IPS DF 4.7 (cell line): Measurements from ENCODE around the gene C17orf78.
"Not testable (repeated sequence)": the region's sequence is repeated elsewhere in the genome, so short reads cannot be mapped to it uniquely, and the experiment has no call there.

Source experiments
- DNase-seq: peaks from one replicate; pipeline ENCODE4 v3.0.0-alpha.2; 2013; ENCODE audit warnings: low spot score; ENCODE audit errors: extremely low read depth

The C17orf78 gene

DNA sequence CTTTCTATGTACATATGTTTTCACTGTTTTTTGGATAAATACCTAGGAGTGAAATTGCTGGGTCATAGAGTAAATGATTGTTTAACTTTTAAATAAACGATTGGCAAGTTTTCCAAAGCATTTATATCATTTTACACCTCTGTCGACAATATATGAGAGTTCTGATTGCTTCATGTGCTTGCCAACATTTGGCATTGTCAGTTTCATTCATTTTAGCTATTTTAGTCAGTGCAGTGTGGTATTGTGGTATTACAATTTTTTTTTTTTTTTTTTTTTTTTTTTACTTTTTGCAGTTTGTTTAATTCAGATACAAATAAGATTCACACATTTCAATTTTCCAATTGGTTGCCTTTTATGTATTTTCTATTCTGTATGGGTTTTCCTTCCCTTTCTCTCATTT, 56.9 kb downstream of the C17orf78 start:
- DNase-seq: no peak

DNA sequence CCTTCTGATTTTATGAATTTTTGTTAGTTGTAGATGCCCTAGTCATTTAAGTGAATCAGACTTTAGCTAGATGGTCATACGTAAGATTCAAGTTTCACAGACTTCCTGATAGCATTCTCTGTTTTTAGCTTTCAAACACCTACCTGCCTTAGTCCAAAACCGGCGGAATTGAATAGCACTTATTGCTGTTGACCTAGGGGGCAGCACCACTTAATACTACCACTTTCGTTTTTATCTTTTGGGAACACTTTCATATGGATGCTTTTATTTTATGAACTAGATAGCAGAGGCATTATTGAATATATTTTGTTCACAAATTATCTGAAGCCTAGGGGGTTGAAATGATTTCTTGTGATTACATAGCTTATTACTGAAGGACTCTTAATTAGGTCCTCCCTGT, 62.4 kb downstream of the C17orf78 start:
- no peak for DNase-seq

GRCh38 chr17:37440424-37440823, 64.6 kb downstream of the C17orf78 start:
- DNase-seq: no peak

GRCh38 chr17:37441369-37442014, 65.7 kb downstream of the C17orf78 start:
- not testable (repeated sequence) for DNase-seq
